ENCODE results near the gene DNER. TPM values are rescaled to one million over a fixed set of nuclear protein-coding genes. Genes with fewer than 3 reads are reported as not detected.
A peak's percentile ranks its signal among the peaks of the same experiment; 100 is the strongest.
"Not testable (repeated sequence)": the region's sequence is repeated elsewhere in the genome, so short reads cannot be mapped to it uniquely, and the experiment has no call there.

The DNER gene
- total RNA-seq, 2 donors from 2014 or later: 6.2 to 32.9 TPM

- intact Hi-C loops (cut with DNase I): loop anchor here in 1 of 2 donors (10.0 kb wide), 1 partner anchor 285 kb away; no protein-coding TSS in a partner anchor
- DNase-seq: no peak
Measured at GRCh38 chr2:229719926-229720647, 5.7 kb upstream of the DNER start.

GRCh38 chr2:229718057-229718456 lies 3.7 kb upstream of the DNER start:
- ATAC-seq: no peak
- intact Hi-C loops (cut with DNase I): loop anchor here in 1 of 2 donors (10.0 kb wide), 1 partner anchor 283 kb away; no protein-coding TSS in a partner anchor

More at GRCh38 chr2:229719926-229720647, 5.7 kb upstream of the DNER start:
- no peak for ATAC-seq

GRCh38 chr2:229715895-229716507 lies 1.6 kb upstream of the DNER start:
- intact Hi-C loops (cut with DNase I): loop anchor here in 1 of 2 donors (10.0 kb wide), 1 partner anchor 281 kb away; no protein-coding TSS in a partner anchor
- no peak for DNase-seq
- no peak for ATAC-seq

More at GRCh38 chr2:229718057-229718456, 3.7 kb upstream of the DNER start:
- DNase-seq: no peak

DNA sequence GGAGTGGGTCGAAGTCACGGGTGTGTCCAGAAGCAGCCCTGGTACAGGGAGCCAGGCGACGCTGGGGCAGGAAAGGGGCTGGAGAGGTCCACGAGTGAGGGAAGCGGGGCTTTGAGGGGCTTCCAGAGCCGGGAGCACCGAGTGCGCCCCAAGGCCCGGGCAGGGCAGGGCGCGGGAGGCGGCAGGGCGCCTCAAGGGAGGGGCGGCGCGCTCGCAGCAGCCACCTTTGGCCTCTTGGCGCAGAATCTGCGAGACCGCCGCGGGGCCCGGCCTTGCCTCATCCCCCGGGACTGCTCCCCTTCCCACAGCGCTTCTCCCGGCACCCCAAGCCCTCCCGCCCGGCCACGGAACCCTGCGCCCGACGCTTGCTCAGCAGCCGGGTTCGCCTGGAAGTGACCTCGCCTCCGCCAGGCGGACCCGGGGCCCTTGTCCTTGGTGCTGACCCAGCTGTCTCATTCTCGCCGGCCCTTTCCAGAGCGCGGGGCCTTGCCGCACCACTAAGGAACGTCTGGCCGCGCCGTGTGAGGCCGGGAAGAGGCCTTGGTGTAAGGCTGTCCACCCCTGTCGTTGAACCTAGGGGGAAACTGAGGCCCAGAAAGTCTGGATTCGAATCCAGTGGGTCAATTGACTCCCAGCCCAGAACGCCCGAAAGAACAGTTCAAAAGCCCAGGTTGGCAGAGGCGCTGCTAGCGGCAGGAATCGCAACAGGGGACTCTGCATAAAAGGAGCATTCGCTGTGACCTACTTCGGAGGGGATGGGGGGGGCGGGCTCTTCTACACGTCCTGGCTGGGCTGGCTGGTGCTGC lies 584 bp upstream of the DNER start:
- intact Hi-C loops (cut with DNase I): loop anchor here in 1 of 2 donors (5.0 to 10.0 kb wide), 2 partner anchors 123 to 280 kb away; no protein-coding TSS in a partner anchor
- DNase-seq: peak; percentile 68
- peak; percentile 78 to 89 for ATAC-seq

- intact Hi-C loops (cut with DNase I): loop anchor here in 1 of 2 donors (5.0 to 10.0 kb wide), 2 partner anchors 121 to 279 kb away; no protein-coding TSS in a partner anchor
- ATAC-seq (peak; percentile 80 to 84), DNase-seq (peak; percentile 52)
Measured at GRCh38 chr2:229713371-229714079, 830 bp downstream of the DNER start.

- DNase-seq: no peak
- intact Hi-C loops (cut with DNase I): loop anchor here in 1 of 2 donors (5.0 to 10.0 kb wide), 2 partner anchors 120 to 277 kb away; no protein-coding TSS in a partner anchor
- ATAC-seq: no peak
Measured at GRCh38 chr2:229712136-229712535, 2.2 kb downstream of the DNER start.

DNA sequence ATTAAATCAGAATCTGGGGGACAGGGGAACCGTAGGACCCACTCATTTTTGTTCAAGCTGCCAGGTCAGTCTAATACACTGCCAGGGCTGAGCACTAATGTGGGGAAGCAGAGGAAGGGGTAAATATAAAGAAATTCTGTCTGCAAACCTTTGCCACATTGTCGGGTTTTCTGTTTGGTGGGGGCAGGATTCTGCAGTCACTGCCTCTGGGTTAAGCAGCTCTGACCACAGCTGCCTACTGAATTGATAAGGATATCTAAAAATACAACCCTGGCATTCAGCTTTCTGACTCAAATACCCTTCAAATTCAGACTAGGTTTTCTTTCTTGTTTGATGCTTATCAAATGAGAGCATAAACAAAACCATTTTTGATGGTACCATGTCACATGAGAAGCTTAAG lies 6.0 kb downstream of the DNER start:
- DNase-seq (no peak), ATAC-seq (peak in 1 of 2 donors; percentile 38)
- intact Hi-C loops (cut with DNase I): no loop called here

- ATAC-seq (no peak), DNase-seq (no peak)
- intact Hi-C loops (cut with DNase I): no loop called here
Measured at GRCh38 chr2:229703909-229704630, 10.3 kb downstream of the DNER start.

- intact Hi-C loops (cut with DNase I): no loop called here
- no peak for ATAC-seq
- DNase-seq: no peak
Measured at GRCh38 chr2:229701716-229702115, 12.6 kb downstream of the DNER start.

DNA sequence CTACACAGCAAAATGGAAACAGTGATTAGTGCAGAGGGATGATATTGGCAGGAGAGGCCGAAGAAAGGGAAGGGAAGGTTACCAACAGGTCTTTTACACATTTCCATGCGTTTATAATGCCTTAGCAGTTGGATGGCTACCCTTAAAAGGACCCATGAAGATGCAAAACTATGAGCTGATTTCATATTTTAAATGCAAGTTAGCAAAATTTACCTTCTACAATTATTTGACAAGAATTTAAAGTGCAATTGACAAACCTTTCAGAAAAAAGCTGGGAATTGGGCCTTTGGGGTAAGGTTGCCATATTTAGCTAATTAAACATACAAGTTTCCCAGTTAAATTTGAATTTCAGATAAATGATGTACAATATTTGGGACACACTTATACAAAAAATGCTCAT lies 13.3 kb downstream of the DNER start:
- DNase-seq (no peak), ATAC-seq (no peak)
- intact Hi-C loops (cut with DNase I): no loop called here

- DNase-seq: no peak
- no peak for ATAC-seq
- intact Hi-C loops (cut with DNase I): no loop called here
Measured at GRCh38 chr2:229695961-229696360, 18.4 kb downstream of the DNER start.

GRCh38 chr2:229693845-229694244 lies 20.5 kb downstream of the DNER start:
- ATAC-seq; DNase-seq; intact Hi-C loops (cut with DNase I): not testable (repeated sequence)

DNA sequence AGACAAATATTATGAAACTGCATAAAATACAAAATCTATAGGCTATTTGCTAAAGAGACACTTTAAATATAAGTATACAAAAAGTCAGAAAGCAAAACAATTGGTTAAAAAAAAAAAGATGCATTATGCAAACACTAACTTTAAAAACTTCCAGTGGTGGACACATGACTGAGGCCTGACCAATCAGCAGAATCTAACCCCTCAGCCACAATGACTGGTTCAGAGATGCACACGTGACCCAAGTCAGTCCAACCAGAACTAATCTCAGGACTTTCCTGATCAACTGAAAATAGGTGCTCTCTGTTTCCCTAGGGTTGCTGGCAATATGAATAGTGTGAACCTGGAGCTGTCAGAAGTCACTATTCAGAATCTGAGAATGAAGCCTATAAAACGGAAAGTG lies 22.7 kb downstream of the DNER start:
- intact Hi-C loops (cut with DNase I): no loop called here
- DNase-seq (no peak), ATAC-seq (no peak)

DNA sequence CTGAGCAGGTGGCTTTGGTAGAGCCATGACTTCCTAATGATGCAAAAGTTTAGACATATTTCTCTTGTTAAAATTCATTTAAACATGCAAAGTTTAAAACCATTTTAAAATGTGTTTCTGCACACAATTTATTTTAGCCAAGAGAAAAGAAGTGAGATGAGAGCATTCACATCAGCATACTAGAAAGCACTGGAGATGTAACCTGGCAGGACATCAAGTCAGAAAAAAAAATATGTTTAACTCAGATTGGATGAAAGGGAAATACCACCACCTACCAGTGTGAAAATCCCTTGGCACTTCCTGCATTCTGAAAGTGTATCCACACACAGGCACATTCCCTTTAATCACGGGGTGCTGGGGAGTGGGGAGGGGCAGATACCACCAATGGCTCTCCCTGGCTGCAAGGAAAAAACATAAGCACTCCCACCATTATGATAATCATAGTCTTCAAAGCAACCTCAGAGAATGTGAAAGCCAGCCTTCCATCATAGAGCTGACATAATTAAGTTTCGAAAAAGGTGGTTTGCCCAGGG lies 25.0 kb downstream of the DNER start:
- DNase-seq (no peak), ATAC-seq (peak in 1 of 2 donors; percentile 89)
- intact Hi-C loops (cut with DNase I): no loop called here

- DNase-seq (no peak), ATAC-seq (no peak)
- intact Hi-C loops (cut with DNase I): no loop called here
Measured at GRCh38 chr2:229688141-229688540, 26.2 kb downstream of the DNER start.

DNA sequence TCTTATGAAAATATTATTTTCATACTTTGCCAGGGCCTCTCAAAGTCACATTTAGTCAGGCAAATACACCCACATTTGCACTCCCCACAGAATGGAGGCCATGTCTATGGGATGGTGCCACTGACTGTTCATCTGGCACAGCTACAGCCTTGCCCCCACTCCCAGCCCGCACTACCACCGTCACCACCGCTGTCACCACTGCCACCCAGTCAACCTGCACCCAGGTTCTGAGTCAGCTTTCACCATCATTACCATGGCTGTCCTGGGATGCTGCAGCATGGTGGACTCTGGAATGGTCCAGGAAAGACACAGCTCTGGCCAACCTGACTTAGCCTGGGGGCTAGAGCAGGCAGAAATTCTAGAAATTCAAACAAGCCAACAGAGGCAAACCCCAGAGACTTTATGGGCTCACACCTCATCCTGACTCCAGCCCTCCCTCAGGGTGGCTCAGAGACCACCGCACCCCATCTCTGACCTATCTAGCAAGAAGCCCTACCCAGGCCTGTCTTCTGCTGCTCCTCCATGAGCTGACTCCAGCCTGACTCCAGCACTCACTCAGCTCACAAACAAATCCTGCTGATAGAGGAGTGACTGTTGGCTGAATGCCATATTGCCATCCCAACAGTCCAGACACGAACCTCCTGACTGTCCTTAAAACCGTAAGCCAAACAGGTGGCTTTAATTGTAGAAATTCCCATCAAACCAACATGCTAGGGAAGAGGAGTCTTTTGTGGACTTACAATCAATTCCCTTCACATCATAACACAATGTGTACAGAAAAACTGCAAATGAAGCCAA lies 28.0 kb downstream of the DNER start:
- intact Hi-C loops (cut with DNase I): no loop called here
- DNase-seq (peak; percentile 24), ATAC-seq (peak; percentile 30 to 65)

GRCh38 chr2:229684942-229685562 lies 29.3 kb downstream of the DNER start:
- intact Hi-C loops (cut with DNase I): no loop called here
- DNase-seq (no peak), ATAC-seq (no peak)

Data from left cardiac atrium (tissue), 4 donors.